Parathyroid adenoma (tissue), 2 donors: ENCODE data around the gene TEAD4.

Experiments used
- H2AFZ ChIP-seq: fragments of 300-600 bp; sonication (generic); one replicate; pipeline ENCODE4 v1.7.0; 2017; ENCODE audit warnings: antibody characterized with exemption, mild to moderate bottlenecking
- H3K27ac ChIP-seq: fragments of 300-600 bp; sonication (generic); one replicate; pipeline ENCODE4 v1.7.0; 2017
- H3K27me3 ChIP-seq: fragments of 300-600 bp; sonication (generic); one replicate; pipeline ENCODE4 v1.7.0; 2017; ENCODE audit warnings: low read length; ENCODE audit not compliant: control insufficient read depth, insufficient read depth
- H3K36me3 ChIP-seq: fragments of 300-600 bp; sonication (generic); one replicate; pipeline ENCODE4 v1.7.0; 2017; ENCODE audit warnings: low read length; ENCODE audit not compliant: control insufficient read depth, insufficient read depth
- H3K4me1 ChIP-seq: fragments of 300-600 bp; sonication (generic); one replicate; pipeline ENCODE4 v1.7.0; 2017; ENCODE audit warnings: control low read depth
- H3K4me2 ChIP-seq: fragments of 300-600 bp; sonication (generic); one replicate; pipeline ENCODE4 v1.7.0; 2017; ENCODE audit warnings: low read length
- H3K4me3 ChIP-seq: fragments of 300-600 bp; sonication (generic); one replicate; pipeline ENCODE4 v1.7.0; 2017; ENCODE audit warnings: low read depth, low read length
- H3K79me2 ChIP-seq: fragments of 300-600 bp; sonication (generic); one replicate; pipeline ENCODE4 v1.7.0; 2017; ENCODE audit warnings: control low read depth
- H3K9ac ChIP-seq: fragments of 300-600 bp; sonication (generic); one replicate; pipeline ENCODE4 v1.7.0; 2017; ENCODE audit warnings: mild to moderate bottlenecking
- H3K9me3 ChIP-seq: fragments of 300-600 bp; sonication (generic); one replicate; pipeline ENCODE4 v1.7.0; 2017; ENCODE audit warnings: low read length; ENCODE audit not compliant: control insufficient read depth
- CTCF ChIP-seq: fragments of 300-600 bp; sonication (generic); IDR thresholded peaks from one replicate; pipeline ENCODE4 v1.7.0; 2017; ENCODE audit warnings: antibody characterized with exemption, mild to moderate bottlenecking
- donor health status: primary hyperparathyroidism.

TEAD4 gene

GRCh38 chr12:3034067-3034750 is 75.0 kb downstream of the TEAD4 start:
- Histone ChIP-seq H3K36me3 (no peaks in the 10 kb centered on the region), H3K4me1 (no peaks in the 10 kb centered on the region), H3K4me3 (no peak overlapping the region), H3K9me3 (no peaks in the 10 kb centered on the region), H3K27ac (no peak overlapping the region), H2AFZ (peak overlapping the region; percentile 11), H3K27me3 (no peaks in the 10 kb centered on the region), H3K9ac (no peak overlapping the region), H3K79me2 (no peaks in the 10 kb centered on the region), H3K4me2 (no peak overlapping the region)
- peak; percentile 73 for TF ChIP-seq CTCF

DNA sequence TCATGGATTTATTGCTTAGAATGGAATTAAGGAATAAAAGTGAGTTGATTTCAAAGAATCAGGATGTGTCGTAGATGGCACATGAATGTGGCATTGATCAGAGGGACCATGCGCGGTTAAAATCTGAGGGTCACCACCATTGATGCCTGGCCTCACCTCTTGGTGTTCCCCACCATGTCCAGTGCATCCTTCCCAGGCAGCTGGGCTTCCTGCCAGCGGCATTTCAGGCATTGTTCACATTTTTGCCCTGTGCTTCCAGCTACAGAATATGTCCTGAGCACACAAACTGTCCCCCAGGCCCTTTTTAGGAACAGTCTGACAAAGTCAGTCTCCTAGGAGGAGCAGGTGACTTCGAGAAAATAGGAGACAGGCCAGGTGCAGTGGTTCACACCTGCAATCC is 76.0 kb downstream of the TEAD4 start:
- no peak overlapping the region for H3K4me2 ChIP-seq
- H3K27me3 ChIP-seq = no peaks in the 10 kb centered on the region
- no peaks in the 10 kb centered on the region for H3K36me3 ChIP-seq
- H3K9ac ChIP-seq = no peak overlapping the region
- TF ChIP-seq CTCF = no peak
- H3K27ac ChIP-seq = no peak overlapping the region
- no peaks in the 10 kb centered on the region for H3K4me1 ChIP-seq
- H3K4me3 ChIP-seq = no peak overlapping the region
- no peak overlapping the region for H2AFZ ChIP-seq
- no peaks in the 10 kb centered on the region for H3K9me3 ChIP-seq
- no peaks in the 10 kb centered on the region for H3K79me2 ChIP-seq

DNA sequence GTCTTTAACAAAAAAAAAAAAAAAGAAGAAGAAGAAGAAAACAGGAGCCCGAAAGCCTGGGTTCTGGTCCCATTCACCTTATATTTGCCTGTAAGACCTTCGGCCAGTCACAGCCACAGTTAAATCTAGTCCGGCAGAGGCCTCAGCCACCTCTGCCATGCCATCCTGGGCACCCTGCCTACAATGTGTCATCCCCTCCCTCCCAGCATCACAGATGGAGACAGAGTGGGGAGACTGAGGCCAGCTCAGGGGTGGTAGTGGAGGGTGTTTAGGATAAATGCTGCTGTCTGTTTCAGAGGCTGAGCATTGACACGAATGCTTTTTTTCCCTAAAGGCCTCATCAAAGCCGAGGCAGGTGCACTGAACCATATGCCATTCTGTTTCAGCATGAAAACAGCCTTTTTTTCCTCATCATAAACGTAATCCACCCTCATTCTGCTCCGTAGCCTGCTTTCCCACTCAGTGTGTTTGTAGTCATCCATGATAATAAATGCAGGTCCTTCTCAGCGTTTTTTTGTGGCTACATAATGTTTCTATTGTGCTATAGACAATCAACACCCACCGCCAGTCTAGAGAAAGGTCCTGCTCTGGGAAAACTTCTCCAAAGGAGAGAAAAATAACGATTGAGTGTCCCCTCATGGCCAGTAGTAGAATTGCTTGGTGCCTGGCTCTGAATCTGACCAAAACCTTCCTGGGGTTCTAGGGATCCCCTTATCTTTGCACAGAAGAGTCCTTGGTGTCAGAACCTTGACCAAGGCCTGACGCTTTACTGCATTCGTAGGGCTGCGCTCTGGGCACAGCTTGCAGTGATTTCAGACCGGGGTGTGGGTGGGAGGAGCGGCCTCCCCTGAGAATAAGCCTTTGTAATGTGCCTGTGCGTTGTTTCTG is 76.9 kb downstream of the TEAD4 start:
- Histone ChIP-seq H2AFZ (no peak overlapping the region), H3K9me3 (no peaks in the 10 kb centered on the region), H3K9ac (no peak overlapping the region), H3K4me3 (no peak overlapping the region), H3K79me2 (no peaks in the 10 kb centered on the region), H3K36me3 (no peaks in the 10 kb centered on the region), H3K27ac (no peak overlapping the region), H3K4me2 (no peak overlapping the region), H3K27me3 (no peaks in the 10 kb centered on the region), H3K4me1 (no peaks in the 10 kb centered on the region)
- TF ChIP-seq CTCF = peak; percentile 32

GRCh38 chr12:3036901-3037600 is 77.9 kb downstream of the TEAD4 start:
- H3K4me2 ChIP-seq = no peak overlapping the region
- peaks cover 5% of the 10 kb centered on the region for H3K4me1 ChIP-seq
- H3K36me3 ChIP-seq = no peaks in the 10 kb centered on the region
- H3K79me2 ChIP-seq = no peaks in the 10 kb centered on the region
- H2AFZ ChIP-seq = no peak overlapping the region
- no peak overlapping the region for H3K27ac ChIP-seq
- no peak for TF ChIP-seq CTCF
- no peaks in the 10 kb centered on the region for H3K9me3 ChIP-seq
- no peak overlapping the region for H3K9ac ChIP-seq
- no peaks in the 10 kb centered on the region for H3K27me3 ChIP-seq
- H3K4me3 ChIP-seq = no peak overlapping the region
